ENCODE results near the gene STK11IP. TPM values are rescaled to one million over a fixed set of nuclear protein-coding genes. Genes with fewer than 3 reads are reported as not detected.

Gene STK11IP
- total and polyA plus RNA-seq, 10 of the 15 experiments (the other 5 are each of a cell fraction or from before 2014, with no cell fraction given) = 0.42 to 24.0 (median 11.4) TPM

- Histone ChIP-seq H2AFZ (ENCODE audit: control insufficient read depth, low read depth, low read length) (no peak overlapping the region), H3K9me3 (replicated peaks; ENCODE audit: control insufficient read depth, insufficient read depth, low read length) (no peaks in the 10 kb centered on the region), H3K4me2 (ENCODE audit: control insufficient read depth, insufficient read depth) (no peak overlapping the region), H3K36me3 (ENCODE audit: control insufficient read depth in 2 of 2, insufficient read depth in 2 of 2, low read length in 1 of 2) (no peaks in the 10 kb centered on the region), H3K4me3 (no peak overlapping the region), H3K27ac (ENCODE audit: control insufficient read depth, insufficient read depth) (no peak overlapping the region), H3K4me1 (ENCODE audit: control insufficient read depth, insufficient read depth, low read length) (no peaks in the 10 kb centered on the region), H3K27me3 (replicated peaks in 1 of 2; ENCODE audit: control insufficient read depth in 2 of 2, insufficient read depth in 2 of 2, low read length in 1 of 2) (peaks cover 0 to under 1% of the 10 kb centered on the region in 2 experiments; a peak in 3 of 4 replicates), H3K9ac (ENCODE audit: control insufficient read depth, insufficient read depth, low read length) (no peak overlapping the region), H4K20me1 (ENCODE audit: control insufficient read depth, insufficient read depth) (no peaks in the 10 kb centered on the region), H3K79me2 (ENCODE audit: control insufficient read depth, insufficient read depth, low read length) (no peaks in the 10 kb centered on the region)
- ChIA-PET SMC1A (ENCODE audit: uncharacterized antibody, unreplicated experiment) (no interaction called here), CTCF (interaction anchor here (1.6 to 2.5 kb wide), 2 partner anchors 10 to 90 kb away, joined by 3 to 9 read pairs; no protein-coding TSS in a partner anchor), POLR2A (no interaction called here), RAD21 (ENCODE audit: unreplicated experiment) (no interaction called here)
- DNase-seq (ENCODE audit: low read depth, low spot score) (no peak), ATAC-seq (no peak), FAIRE-seq (no peak)
- in situ Hi-C loops (cut with MboI) (no loop called here), intact Hi-C loops (cut with micrococcal nuclease; ENCODE audit: unreplicated experiment) (loop anchor here (10.0 kb wide), 1 partner anchor 157 kb away; no protein-coding TSS in a partner anchor)
- no TSS peak for BruUV-seq (replicated peaks)
- 37% methylated on average over 32 of the region's 34 CpGs for WGBS (ENCODE audit: insufficient coverage, insufficient replicate concordance, low lambda C conversion rate, missing lambda C conversion rate)
- TF ChIP-seq KAT2A (conservative IDR thresholded peaks at IDR 0.05; ENCODE audit: control insufficient read depth, low read depth, low read length) (no peak), ZNF592 (IDR thresholded peaks at IDR 0.05) (no peak), RCOR1 (conservative IDR thresholded peaks at IDR 0.05; ENCODE audit: low read depth, low read length) (no peak), RFX5 (IDR thresholded peaks at IDR 0.05; ENCODE audit: low read depth, low read length) (no peak), ZSCAN29 (IDR thresholded peaks at IDR 0.05) (no peak), ZNF274 (IDR thresholded peaks at IDR 0.05; ENCODE audit: insufficient read depth, insufficient read length) (no peak), PML (IDR thresholded peaks at IDR 0.05; ENCODE audit: low read length) (no peak), POU2F2 (IDR thresholded peaks at IDR 0.05; ENCODE audit: borderline replicate concordance, low read depth, low read length) (no peak), SMARCA5 (IDR thresholded peaks at IDR 0.05) (no peak), PBX3 (IDR thresholded peaks at IDR 0.05; ENCODE audit: insufficient replicate concordance, low read depth, low read length) (no peak), MEF2A (IDR thresholded peaks at IDR 0.05; ENCODE audit: insufficient read depth, low read depth, low read length) (no peak)
Observed at GRCh38 chr2:219631904-219632759, 34.5 kb downstream of the STK11IP start.
